SJSA1 (cell line): ENCODE results near the gene ING4. TPM values are rescaled to one million over a fixed set of nuclear protein-coding genes. Genes with fewer than 3 reads are reported as not detected.
A peak's percentile ranks its signal among the peaks of the same experiment; 100 is the strongest.
"Not testable (repeated sequence)": the region's sequence is repeated elsewhere in the genome, so short reads cannot be mapped to it uniquely, and the experiment has no call there.

ENCODE experiments used
- DNase-seq, 2 experiments: peaks; one replicate each; pipeline ENCODE4 v3.0.0-alpha.2; 2015 to 2020; ENCODE audit warnings: low spot score in 2 of 2, low read depth in 1 of 2
- H3K27ac ChIP-seq: fragments of 250-450 bp; sonication (Bioruptor Pico); 2 replicates; pipeline ENCODE4 v1.5.1; 2020; ENCODE audit warnings: mild to moderate bottlenecking, moderate library complexity
- H3K27me3 ChIP-seq: fragments of 250-450 bp; sonication (Bioruptor Pico); replicated peaks from 2 replicates; pipeline ENCODE4 v1.5.1; 2020; ENCODE audit warnings: mild to moderate bottlenecking, moderate library complexity
- H3K36me3 ChIP-seq: fragments of 250-450 bp; sonication (Bioruptor Pico); 2 replicates; pipeline ENCODE4 v1.5.1; 2020; ENCODE audit warnings: mild to moderate bottlenecking
- H3K4me1 ChIP-seq: fragments of 250-450 bp; sonication (Bioruptor Pico); replicated peaks from 2 replicates; pipeline ENCODE4 v1.6.1; 2021; ENCODE audit warnings: mild to moderate bottlenecking
- H3K4me3 ChIP-seq: fragments of 250-450 bp; sonication (Bioruptor Pico); 2 replicates; pipeline ENCODE4 v1.5.1; 2020; ENCODE audit warnings: mild to moderate bottlenecking
- H3K9me3 ChIP-seq: fragments of 250-450 bp; sonication (Bioruptor Pico); replicated peaks from 2 replicates; pipeline ENCODE4 v1.5.1; 2020; ENCODE audit warnings: mild to moderate bottlenecking
- total RNA-seq: library from RNA; depleted of rRNA; stranded (reverse); fragments of >200 nt; shearing (Covaris generic); gene quantifications from 2 replicates; pipeline ENCODE4 v1.2.3, GENCODE V29; 2014; rRNA removed

The ING4 gene
- 34.8 and 41.0 TPM in 2 replicates for total RNA-seq

DNA sequence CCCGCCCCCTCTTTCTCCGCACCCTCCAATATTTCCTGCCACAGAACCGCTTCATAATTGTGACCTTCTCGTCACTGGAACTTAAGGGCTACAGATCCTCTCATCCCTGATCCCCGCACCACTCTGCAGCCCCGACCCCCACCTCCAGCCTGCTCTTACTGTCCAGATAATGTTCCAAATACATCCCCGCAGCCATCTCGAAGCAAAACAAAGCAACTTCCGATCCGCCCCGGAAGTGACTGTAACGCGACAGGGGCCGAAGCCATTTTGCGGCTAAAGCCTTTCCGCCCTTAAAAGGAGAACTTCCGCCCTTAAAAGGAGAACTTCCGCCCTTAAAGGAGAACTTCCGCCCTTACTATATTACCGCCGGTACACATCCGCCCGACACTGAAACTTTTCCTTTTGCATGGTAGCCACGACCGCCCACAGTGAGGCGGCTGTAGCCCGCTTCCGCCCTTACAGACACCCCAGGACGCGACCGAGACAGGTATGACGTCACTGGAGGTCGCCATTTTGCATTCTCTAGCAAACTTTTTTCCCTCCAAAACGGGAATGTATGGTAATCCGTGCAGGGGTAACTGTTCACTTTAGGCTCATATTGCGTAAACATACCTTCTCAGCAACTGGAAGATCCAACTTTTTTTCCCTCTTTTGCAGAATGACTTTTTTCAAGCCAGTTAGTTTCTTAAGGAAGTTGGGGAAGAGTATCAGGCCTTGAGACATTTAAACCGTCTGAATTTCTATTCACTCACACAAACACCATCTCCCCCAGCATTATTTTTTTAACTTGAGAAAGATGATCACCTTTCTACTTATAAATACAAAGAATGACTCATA lies at the start of gene ING4:
ING4 (minus strand) TSS at position 214 of the 837 bp plus-strand sequence; CDS start at position 196, 18 bp downstream.
- Histone ChIP-seq H3K4me3 (peak within 1 kb of the TSS; percentile 48), H3K9me3 (no peaks in the 10 kb centered on the region), H3K36me3 (peaks cover 22% of the 10 kb centered on the region), H3K4me1 (peaks cover 10% of the 10 kb centered on the region), H3K27me3 (no peaks in the 10 kb centered on the region), H3K27ac (peak within 1 kb of the TSS; percentile 83)
- DNase-seq = peak; percentile 98 to 99

DNA sequence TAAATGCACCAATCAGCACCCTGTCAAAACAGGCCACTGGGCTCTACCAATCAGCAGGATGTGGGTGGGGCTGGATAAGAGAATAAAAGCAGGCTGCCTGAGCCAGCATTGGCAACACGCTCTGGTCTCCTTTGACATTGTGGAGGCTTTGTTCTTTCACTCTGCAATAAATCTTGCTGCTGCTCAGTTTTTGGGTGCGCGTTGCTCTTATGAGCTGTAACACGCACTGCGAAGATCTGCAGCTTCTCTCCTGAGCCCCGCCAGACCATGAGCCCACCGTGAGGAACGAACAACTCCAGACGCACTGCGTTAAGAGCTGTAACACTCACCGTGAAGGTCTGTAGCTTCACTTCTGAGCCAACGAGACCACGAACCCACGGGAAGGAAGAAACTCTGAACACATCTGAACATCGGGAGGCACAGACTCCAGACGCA lies 46.1 kb upstream of the ING4 start:
- no peaks in the 10 kb centered on the region for H3K9me3 ChIP-seq
- no peak for DNase-seq
- H3K4me3 ChIP-seq = no peak overlapping the region
- no peak overlapping the region for H3K27ac ChIP-seq
- no peaks in the 10 kb centered on the region for H3K36me3 ChIP-seq
- H3K4me1 ChIP-seq = no peaks in the 10 kb centered on the region
- H3K27me3 ChIP-seq = 0 out of 2 replicates have a peak, but pooled peaks cover 4% of the 10 kb centered on the region

DNA sequence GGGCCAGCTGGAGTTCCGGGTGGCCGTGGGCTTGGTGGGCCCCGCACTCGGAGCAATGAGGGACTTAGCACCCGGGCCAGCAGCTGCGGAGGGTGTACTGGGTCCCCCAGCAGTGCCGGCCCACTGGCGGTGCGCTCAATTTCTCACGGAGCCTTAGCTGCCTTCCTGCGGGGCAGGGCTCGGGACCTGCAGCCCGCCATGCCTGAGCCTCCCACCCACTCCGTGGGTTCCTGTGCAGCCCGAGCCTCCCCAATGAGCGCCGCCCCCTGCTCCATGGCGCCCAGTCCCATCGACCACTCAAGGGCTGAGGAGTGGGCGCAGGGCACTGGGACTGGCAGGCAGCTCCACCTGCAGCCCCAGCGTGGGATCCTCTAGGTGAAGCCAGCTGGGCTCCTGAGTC lies 45.4 kb upstream of the ING4 start:
- H3K27ac ChIP-seq, H3K9me3 ChIP-seq, H3K36me3 ChIP-seq, H3K27me3 ChIP-seq, H3K4me1 ChIP-seq, H3K4me3 ChIP-seq, DNase-seq: not testable (repeated sequence)

DNA sequence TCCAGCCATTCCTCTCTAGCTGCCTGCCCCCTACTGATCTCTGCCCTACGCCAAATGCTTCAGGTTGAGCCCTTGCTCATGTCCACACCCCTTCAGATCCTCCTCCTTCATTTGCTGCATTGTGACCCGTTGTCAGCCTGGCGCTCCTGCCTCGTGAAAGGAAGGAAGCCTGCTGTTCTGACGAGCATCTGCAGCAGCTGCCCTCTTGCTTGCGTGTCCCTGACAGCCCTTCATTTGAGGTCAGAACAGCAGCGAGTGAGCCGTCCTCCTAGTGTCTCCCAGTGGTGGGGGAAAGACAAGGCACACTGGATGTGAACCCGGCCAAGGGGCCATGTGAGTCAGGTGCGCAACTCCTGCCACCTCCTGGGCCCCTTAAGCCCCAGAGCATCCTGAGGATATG lies 40.7 kb upstream of the ING4 start:
- Histone ChIP-seq H3K9me3 (no peaks in the 10 kb centered on the region), H3K4me1 (peaks cover 12% of the 10 kb centered on the region)
- no peak for DNase-seq

DNA sequence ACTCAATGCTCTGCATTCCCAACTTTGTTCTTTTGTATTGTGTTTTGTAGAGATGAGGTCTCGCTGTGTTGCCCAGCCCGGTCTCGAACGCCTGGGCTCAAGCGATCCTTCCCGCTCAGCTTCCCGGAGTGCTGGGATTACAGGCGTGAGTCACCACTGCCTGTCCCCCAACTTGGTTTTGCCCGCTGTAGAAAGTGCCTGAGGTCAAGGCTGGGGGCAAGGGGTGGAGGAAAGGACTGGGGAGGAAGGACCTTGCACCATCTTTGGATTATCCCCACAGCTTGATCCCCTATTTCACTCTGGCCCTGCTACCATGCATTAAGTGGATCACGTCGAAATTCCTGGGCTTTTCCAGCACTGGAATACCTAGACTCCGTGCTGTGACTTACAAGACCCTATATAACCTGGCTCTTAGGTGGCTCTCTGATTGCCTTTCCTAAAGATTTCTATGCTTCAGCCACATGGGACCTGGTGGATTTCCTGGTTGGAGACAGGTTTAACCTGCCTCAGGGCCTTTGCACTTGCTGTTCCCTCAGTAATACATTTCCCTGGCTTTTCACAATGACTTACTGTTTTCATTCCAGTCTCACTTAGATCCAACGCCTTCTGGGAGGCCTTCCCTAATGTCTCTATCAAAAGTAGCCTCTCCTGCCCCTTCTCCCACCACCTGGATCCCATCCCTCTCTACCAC lies 38.3 kb upstream of the ING4 start:
- Histone ChIP-seq H3K9me3 (no peaks in the 10 kb centered on the region), H3K36me3 (no peaks in the 10 kb centered on the region), H3K4me1 (peaks cover 12% of the 10 kb centered on the region), H3K4me3 (peak overlapping the region; percentile 20), H3K27ac (no peak overlapping the region), H3K27me3 (peaks cover 67% of the 10 kb centered on the region)
- peak in 1 of 2 experiments; percentile 37 for DNase-seq

More for the DNA sequence above, 40.7 kb upstream of the ING4 start:
- Histone ChIP-seq H3K36me3 (no peaks in the 10 kb centered on the region), H3K4me3 (no peak overlapping the region), H3K27me3 (peaks cover 53% of the 10 kb centered on the region), H3K27ac (no peak overlapping the region)

DNA sequence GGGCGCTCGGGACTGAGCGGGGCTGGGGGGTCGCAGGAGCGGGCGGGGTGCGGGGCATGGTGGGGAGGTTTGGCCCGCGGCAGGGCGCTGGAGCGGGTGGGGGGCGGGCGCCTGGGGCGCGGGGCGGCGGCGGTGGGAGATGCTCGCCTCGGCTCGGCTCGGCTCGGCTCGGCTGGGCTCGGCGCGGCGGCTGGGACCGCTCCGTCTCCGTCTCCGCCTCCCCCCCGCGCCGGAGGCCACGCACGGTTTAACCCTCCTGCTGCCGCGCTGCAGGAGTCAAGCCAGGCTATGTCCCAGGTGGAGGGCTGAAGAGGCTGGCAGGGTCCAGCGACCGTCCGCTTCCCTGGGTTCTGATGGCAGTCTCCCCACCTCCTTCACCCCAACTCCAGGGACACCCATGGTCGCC lies 37.7 kb upstream of the ING4 start, which contains the start of gene PIANP:
PIANP (minus strand) TSS at position 170 of the 406 bp plus-strand sequence. CDS start 2,754 bp downstream, outside the sequence.
- Histone ChIP-seq H3K4me3 (peak within 1 kb of the TSS; percentile 21), H3K9me3 (no peaks in the 10 kb centered on the region), H3K27me3 (peaks cover 73% of the 10 kb centered on the region), H3K36me3 (no peaks in the 10 kb centered on the region), H3K27ac (no peak within 1 kb of the TSS), H3K4me1 (peaks cover 12% of the 10 kb centered on the region)
- no peak for DNase-seq

DNA sequence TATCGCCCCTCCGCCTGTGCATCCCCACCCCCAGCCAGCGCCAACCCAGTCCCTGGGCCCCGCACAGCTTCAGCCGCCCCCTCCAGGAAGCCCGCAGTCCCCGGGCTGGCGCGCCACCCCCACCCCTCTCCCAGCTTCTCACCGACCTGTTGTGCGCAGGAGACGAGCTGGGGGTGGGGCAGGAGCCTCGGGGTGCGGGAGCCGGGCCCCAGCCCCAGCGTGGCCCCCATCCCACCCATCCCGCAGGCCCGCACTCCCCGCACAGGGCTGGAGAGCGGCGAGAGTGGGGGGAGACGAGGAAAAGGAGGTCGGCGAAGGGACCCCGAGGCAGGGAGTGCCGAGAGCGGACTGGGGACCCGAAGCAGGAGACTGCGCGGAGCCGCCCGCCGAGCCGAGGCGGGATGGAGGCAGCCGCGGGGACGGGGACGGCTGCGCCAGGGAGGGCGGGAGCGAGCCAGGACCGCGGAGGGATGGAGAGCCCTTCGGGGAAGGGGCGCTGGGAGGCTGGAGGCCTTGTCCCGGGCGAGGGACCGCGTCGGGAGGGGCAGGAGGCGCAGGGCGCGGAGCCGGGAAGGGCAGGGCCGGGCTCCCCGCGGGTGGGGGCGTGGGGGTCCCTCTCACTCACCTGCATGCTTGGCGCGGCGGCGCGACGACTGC lies 37.2 kb upstream of the ING4 start:
- Histone ChIP-seq H3K36me3 (no peaks in the 10 kb centered on the region), H3K27me3 (peaks cover 73% of the 10 kb centered on the region), H3K4me1 (peaks cover 12% of the 10 kb centered on the region), H3K27ac (no peak overlapping the region), H3K9me3 (no peaks in the 10 kb centered on the region), H3K4me3 (peak overlapping the region; percentile 21)
- DNase-seq = no peak

DNA sequence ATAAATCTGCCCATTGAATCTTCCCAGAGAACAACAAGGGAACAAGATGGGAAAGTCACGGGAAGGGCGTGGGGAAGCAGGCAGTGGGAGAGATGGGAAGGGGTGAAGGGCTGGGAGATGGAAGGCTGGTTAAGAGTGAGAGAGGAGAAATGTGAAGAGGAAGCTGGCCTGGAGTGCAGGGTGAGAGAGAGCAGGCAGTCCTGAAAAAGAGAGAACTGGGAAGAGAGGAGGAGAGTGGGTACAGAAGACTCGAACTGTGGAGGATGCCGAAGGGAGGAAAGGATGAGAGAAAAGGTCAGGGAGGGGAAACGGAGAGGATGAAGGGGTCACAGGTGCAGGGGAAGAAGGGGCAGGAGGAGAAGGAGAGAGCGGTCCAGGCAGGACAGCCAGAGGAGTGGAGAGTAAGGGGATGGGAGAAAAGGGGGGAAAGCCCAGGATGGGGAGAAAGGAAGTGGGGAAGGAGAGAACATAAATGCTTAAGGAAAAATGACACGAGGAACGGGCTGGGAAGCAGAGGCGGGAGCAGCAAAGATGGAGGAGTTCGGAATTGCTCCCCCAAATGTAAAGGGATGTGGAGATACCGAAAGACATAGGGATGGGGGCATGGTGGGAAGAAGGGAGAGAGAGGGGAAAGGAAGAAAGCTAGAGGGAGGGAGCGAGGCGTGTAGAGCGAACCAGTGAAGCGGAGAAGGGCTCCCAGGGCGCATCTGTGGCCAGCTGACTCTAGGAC lies 36.5 kb upstream of the ING4 start:
- Histone ChIP-seq H3K36me3 (no peaks in the 10 kb centered on the region), H3K4me3 (no peak overlapping the region), H3K9me3 (no peaks in the 10 kb centered on the region), H3K27ac (no peak overlapping the region), H3K27me3 (peaks cover 73% of the 10 kb centered on the region), H3K4me1 (peaks cover 12% of the 10 kb centered on the region)
- DNase-seq = no peak

DNA sequence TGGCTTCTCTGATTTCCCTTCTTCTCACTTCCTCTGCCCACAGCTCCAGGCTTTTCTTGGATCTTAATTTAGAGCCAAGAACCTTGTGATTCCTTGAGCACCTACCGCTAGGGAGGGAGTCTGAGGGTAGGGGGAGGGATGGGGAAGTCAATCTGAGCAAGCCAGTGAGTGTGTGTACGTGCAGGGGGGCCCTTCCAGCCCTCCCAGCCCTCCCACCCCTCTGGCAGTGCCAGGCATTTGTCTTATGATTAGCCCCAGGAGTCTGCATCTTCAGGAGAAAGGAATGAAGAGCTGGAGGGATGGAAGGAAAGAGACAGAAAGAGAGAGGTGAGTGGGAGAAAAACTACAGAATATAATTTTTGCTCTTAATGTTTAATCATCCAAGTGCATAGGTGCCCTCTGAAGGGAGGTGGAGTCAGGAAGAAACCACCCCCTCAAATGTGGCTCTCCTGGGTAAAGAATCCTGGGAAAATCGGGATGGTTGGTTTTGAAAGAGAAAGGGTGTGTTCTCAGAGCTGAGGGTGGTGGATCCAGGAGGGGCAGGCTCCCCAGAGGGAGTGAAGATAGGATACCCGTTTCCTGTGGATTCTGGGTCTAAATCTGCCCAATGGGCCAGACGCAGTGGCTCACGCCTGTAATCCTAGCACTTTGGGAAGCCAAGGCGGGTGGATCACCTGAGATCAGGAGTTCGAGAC lies 35.6 kb upstream of the ING4 start:
- DNase-seq = no peak
- Histone ChIP-seq H3K4me3 (no peak overlapping the region), H3K4me1 (peaks cover 12% of the 10 kb centered on the region), H3K27me3 (peaks cover 71% of the 10 kb centered on the region), H3K27ac (no peak overlapping the region), H3K36me3 (no peaks in the 10 kb centered on the region), H3K9me3 (no peaks in the 10 kb centered on the region)

DNA sequence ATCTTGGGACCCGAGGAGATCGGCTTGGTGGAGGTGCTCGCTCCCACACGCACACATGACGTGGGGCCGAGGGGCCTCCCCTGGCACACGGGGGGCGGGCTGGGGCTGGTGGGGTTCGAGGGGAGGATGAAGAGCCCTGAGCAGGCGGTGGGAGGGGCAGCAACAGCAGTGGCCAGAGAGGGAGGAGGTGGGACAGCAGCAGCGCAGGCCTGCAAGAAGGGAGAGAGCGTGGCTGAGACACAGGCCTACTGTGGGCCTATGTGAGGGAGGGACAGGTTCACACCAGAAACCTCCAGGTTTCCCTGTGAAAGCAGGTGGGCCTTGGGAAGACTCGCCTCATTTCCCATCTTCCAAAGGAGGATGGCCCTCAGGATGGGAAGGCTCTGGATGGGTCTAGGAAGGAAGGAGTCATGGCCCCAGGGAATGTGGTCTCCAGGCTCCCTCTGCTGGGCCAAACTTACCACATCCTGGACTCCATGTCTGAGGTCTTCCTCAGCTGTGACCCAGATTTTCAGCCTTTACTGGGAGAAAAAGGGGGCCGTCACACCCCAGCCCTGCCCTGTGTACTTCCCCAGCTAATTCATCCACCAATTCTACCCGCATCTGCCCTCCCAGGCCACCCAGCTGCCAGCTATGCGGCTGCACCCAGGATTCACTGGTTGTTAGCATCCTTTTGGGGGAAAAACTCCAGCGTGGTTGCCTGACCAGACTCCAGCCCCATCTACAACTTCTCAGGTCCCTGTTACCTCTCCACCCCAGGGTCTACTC lies 34.8 kb upstream of the ING4 start:
- Histone ChIP-seq H3K4me3 (no peak overlapping the region), H3K27me3 (peaks cover 64% of the 10 kb centered on the region), H3K27ac (no peak overlapping the region), H3K4me1 (peaks cover 12% of the 10 kb centered on the region), H3K36me3 (no peaks in the 10 kb centered on the region), H3K9me3 (no peaks in the 10 kb centered on the region)
- DNase-seq = peak; percentile 52 to 66

DNA sequence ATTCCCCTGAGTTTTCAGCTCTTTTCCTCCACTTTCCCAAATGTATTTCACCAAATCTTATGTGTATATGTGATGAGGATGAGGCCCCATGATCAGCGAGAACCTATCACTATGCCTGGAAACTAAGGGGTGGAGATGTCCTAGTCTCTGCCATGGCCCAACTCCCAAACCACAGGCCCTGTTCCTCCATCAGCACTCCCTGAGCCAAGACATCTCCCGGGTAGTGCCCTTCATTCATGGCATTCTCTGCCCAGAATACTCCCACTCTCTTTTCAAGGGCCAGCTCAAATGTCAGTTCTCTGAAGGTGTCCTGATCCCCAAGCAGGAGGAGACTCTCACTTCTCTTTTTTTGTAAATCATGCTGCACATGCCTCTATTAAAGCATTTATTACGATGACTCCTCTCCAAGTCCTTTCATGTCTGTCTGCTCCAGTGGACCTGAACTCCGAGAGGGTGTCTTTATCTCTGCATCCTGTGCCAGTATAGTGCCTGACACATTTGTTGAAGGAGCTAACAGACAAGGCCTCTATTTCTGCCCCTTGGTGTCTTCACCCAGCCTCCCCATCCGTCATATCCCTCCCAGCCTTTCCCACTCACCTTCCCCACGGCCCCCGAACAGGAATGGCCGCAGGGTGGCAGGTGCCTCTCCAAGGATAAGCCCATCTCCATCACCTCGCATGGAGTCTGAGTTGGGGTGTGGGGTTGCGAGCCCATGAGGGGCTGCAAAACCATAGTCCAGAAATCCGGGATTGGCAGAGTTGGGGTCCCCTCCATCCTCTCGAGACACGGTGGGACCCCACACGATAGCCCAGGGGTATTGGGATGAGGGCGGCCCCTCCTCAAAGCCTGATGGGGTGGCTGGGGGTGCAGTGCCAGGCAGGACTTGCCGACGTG lies 34.0 kb upstream of the ING4 start:
- Histone ChIP-seq H3K4me3 (no peak overlapping the region), H3K27me3 (peaks cover 58% of the 10 kb centered on the region), H3K4me1 (peaks cover 12% of the 10 kb centered on the region), H3K27ac (no peak overlapping the region), H3K9me3 (no peaks in the 10 kb centered on the region), H3K36me3 (no peaks in the 10 kb centered on the region)
- no peak for DNase-seq
